ENCODE measurements around the gene PILRA. TPM values are rescaled to one million over a fixed set of nuclear protein-coding genes. Genes with fewer than 3 reads are reported as not detected.
A peak's percentile ranks its signal among the peaks of the same experiment; 100 is the strongest.
"Not testable (repeated sequence)": the region's sequence is repeated elsewhere in the genome, so short reads cannot be mapped to it uniquely, and the experiment has no call there.

The PILRA gene
- total RNA-seq, 1 experiment from 2014 or later = 0.61 TPM

- no peak for DNase-seq (ENCODE audit: low read depth)
Observed at GRCh38 chr7:100433276-100433591, 59.9 kb downstream of the PILRA start.

- DNase-seq (ENCODE audit: low read depth) = no peak
Observed at GRCh38 chr7:100433592-100434296, 60.5 kb downstream of the PILRA start.

- DNase-seq (ENCODE audit: low read depth) = no peak
Observed at GRCh38 chr7:100434297-100435144, 61.2 kb downstream of the PILRA start.

- no peak for DNase-seq (ENCODE audit: low read depth)
Observed at GRCh38 chr7:100435401-100436304, 62.4 kb downstream of the PILRA start.

GRCh38 chr7:100437150-100438100 lies 64.1 kb downstream of the PILRA start:
- DNase-seq (ENCODE audit: low read depth) = no peak

GRCh38 chr7:100438172-100438571 lies 64.9 kb downstream of the PILRA start:
- DNase-seq (ENCODE audit: low read depth) = no peak

- DNase-seq (ENCODE audit: low read depth) = not testable (repeated sequence)
Observed at GRCh38 chr7:100438731-100439130, 65.4 kb downstream of the PILRA start.

GRCh38 chr7:100439244-100439643 lies 66.0 kb downstream of the PILRA start:
- DNase-seq (ENCODE audit: low read depth) = not testable (repeated sequence)

GRCh38 chr7:100441641-100442535 lies 68.6 kb downstream of the PILRA start:
- DNase-seq (ENCODE audit: low read depth) = no peak

- DNase-seq (ENCODE audit: low read depth) = no peak
Observed at GRCh38 chr7:100443096-100443840, 70.0 kb downstream of the PILRA start.

- peak; percentile 95 for DNase-seq (ENCODE audit: low read depth)
Observed at GRCh38 chr7:100444311-100445278, 71.3 kb downstream of the PILRA start.

GRCh38 chr7:100446040-100446439 lies 72.8 kb downstream of the PILRA start:
- no peak for DNase-seq (ENCODE audit: low read depth)

GRCh38 chr7:100447363-100447762 lies 74.1 kb downstream of the PILRA start:
- not testable (repeated sequence) for DNase-seq (ENCODE audit: low read depth)

- DNase-seq (ENCODE audit: low read depth) = no peak
Observed at GRCh38 chr7:100449190-100449795, 76.0 kb downstream of the PILRA start.

All from HT1080 (cell line).